MM.1S (cell line): ENCODE measurements around the gene PDE4B.

Source experiments
- EZH2 ChIP-seq: fragments of 300-600 bp; sonication (generic); optimal IDR thresholded peaks from 2 replicates; pipeline ENCODE3; 2017; ENCODE audit warnings: low read depth, mild to moderate bottlenecking, antibody characterized with exemption, low read length, mixed read lengths
- EZH2phosphoT487 ChIP-seq: fragments of 300-600 bp; sonication (generic); IDR thresholded peaks from 2 replicates; pipeline ENCODE4 v1.6.1; 2018; ENCODE audit warnings: antibody characterized with exemption, low read length
- TF ChIP-seq, protein P1 (sequence below): fragments of 300-600 bp; sonication (generic); IDR thresholded peaks from 2 replicates; pipeline ENCODE4 v1.5.1; 2016; ENCODE audit warnings: antibody characterized with exemption, low read length, mixed read lengths

DNA sequence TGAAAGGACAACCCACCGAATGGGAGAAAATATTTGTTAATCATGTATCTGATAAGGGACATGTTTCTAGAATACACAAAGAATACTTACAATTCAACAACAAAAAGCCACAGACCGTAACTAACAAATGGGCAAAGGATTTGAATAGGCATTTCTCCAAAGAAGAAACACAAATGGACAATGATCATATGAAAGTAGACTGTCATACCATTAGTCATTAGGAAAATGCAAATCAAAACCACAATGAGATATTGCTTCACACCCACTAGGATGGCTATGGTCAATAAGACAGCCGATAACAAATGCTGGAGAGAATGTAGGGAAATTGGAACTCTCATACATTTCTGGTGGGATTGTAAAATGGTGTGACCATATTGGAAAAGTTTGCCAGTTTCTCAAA is 374.1 kb downstream of the PDE4B start:
- TF ChIP-seq EZH2, result no peak
- no peak for TF ChIP-seq EZH2phosphoT487
- TF ChIP-seq, protein P1, sequence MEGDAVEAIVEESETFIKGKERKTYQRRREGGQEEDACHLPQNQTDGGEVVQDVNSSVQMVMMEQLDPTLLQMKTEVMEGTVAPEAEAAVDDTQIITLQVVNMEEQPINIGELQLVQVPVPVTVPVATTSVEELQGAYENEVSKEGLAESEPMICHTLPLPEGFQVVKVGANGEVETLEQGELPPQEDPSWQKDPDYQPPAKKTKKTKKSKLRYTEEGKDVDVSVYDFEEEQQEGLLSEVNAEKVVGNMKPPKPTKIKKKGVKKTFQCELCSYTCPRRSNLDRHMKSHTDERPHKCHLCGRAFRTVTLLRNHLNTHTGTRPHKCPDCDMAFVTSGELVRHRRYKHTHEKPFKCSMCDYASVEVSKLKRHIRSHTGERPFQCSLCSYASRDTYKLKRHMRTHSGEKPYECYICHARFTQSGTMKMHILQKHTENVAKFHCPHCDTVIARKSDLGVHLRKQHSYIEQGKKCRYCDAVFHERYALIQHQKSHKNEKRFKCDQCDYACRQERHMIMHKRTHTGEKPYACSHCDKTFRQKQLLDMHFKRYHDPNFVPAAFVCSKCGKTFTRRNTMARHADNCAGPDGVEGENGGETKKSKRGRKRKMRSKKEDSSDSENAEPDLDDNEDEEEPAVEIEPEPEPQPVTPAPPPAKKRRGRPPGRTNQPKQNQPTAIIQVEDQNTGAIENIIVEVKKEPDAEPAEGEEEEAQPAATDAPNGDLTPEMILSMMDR, result no peak
